Measurements from ENCODE around the gene PLA2G6. TPM values are rescaled to one million over a fixed set of nuclear protein-coding genes. Genes with fewer than 3 reads are reported as not detected.

Gene PLA2G6
- total and polyA plus RNA-seq, 2 of the 4 experiments (the other 2 are of a cell fraction): 6.1 to 10.3 TPM

GRCh38 chr22:38177926-38178604 lies 3.6 kb downstream of the PLA2G6 start:
- WGBS, 2 experiments (ENCODE audit: extremely low coverage in 2 of 2, insufficient read length in 1 of 2): 35% methylated on average over 4 of the region's 15 CpGs; no CpG with 5 or more reads in 1 of the 2 experiments
- H3K9ac ChIP-seq (ENCODE audit: low read depth, low read length): peak overlapping the region; percentile 0
- H2AK5ac ChIP-seq (ENCODE audit: low read depth, low read length): peak overlapping the region; percentile 89
- peak overlapping the region; percentile 67 for H3K27ac ChIP-seq (ENCODE audit: insufficient read depth, low read length)
- H3K23ac ChIP-seq (ENCODE audit: low read depth, low read length): peak overlapping the region; percentile 90
- peak overlapping the region; percentile 97 for H2BK20ac ChIP-seq (ENCODE audit: low read depth, low read length)
- H2AFZ ChIP-seq (replicated peaks; ENCODE audit: low read length, poor library complexity): peak overlapping the region; percentile 83
- peak overlapping the region; percentile 95 for H3K4ac ChIP-seq (ENCODE audit: low read depth, low read length)
- no peaks in the 10 kb centered on the region for H3K27me3 ChIP-seq (ENCODE audit: control insufficient read depth, insufficient read depth, low read length)
- peak; percentile 89 for DNase-seq
- H4K91ac ChIP-seq (ENCODE audit: insufficient read depth, low read depth, low read length): peak overlapping the region; percentile 87
- no TSS peak for BruUV-seq (replicated peaks)
- H3K79me1 ChIP-seq (ENCODE audit: low read depth in 1 of 2, low read length in 2 of 2): peaks cover 4 to 38% of the 10 kb centered on the region in 2 experiments; a peak in 3 of 4 replicates
- ChIA-PET CTCF (interaction anchor here (0.8 kb wide), 1 partner anchor 83 kb away, joined by 3 read pairs; no protein-coding TSS in a partner anchor), POLR2A (ENCODE audit: unreplicated experiment) (no interaction called here)
- H2BK120ac ChIP-seq (ENCODE audit: low read depth, low read length): peak overlapping the region; percentile 97
- peak overlapping the region; percentile 40 for H4K5ac ChIP-seq (ENCODE audit: low read depth, low read length)
- peak overlapping the region; percentile 81 for H3K14ac ChIP-seq (replicated peaks; ENCODE audit: low read depth, low read length)
- TF ChIP-seq BHLHE40 (IDR thresholded peaks at IDR 0.05; ENCODE audit: low read depth, low read length): peak; percentile 96
- TF ChIP-seq MXI1 (IDR thresholded peaks at IDR 0.05; ENCODE audit: borderline replicate concordance, low read depth, low read length): peak; percentile 22; the same call in 1 of the 2 replicates
- peak; percentile 75 for TF ChIP-seq USF2 (IDR thresholded peaks at IDR 0.05; ENCODE audit: low read depth, low read length)
- TF ChIP-seq CTCF (conservative IDR thresholded peaks at IDR 0.05; ENCODE audit: low read depth, low read length): no peak
- peak; percentile 65 for TF ChIP-seq CEBPB (IDR thresholded peaks at IDR 0.05; ENCODE audit: low read depth, low read length)
- TF ChIP-seq MAZ (IDR thresholded peaks at IDR 0.05; ENCODE audit: borderline replicate concordance, low read depth, low read length): no peak
- TF ChIP-seq FOS (IDR thresholded peaks at IDR 0.05; ENCODE audit: low read depth, low read length): peak; percentile 90
- 0 out of 2 replicates have a peak, but pooled peaks have one; percentile 7 for TF ChIP-seq NFE2L2 (IDR thresholded peaks at IDR 0.05; ENCODE audit: low read depth, low read length)
- peak; percentile 48 for TF ChIP-seq RCOR1 (IDR thresholded peaks at IDR 0.05; ENCODE audit: insufficient replicate concordance, low read length)
- TF ChIP-seq ELK1 (IDR thresholded peaks at IDR 0.05; ENCODE audit: borderline replicate concordance, low read depth, low read length): no peak
- peak overlapping the region; percentile 5 for H3K4me2 ChIP-seq (ENCODE audit: low read depth, low read length)
- peak; percentile 8 for ATAC-seq (ENCODE audit: low read depth)
- H4K20me1 ChIP-seq (ENCODE audit: insufficient read depth, low read length): no peaks in the 10 kb centered on the region; the same call in 1 of the 2 replicates
- dilution Hi-C loops (cut with HindIII; ENCODE audit: low sequenced_read_pairs, unreplicated experiment) (no loop called here), intact Hi-C loops (cut with micrococcal nuclease) (no loop called here), in situ Hi-C loops (cut with MboI; ENCODE audit: low sequenced_read_pairs) (no loop called here)
- H3K4me3 ChIP-seq (ENCODE audit: insufficient read depth, low read depth, low read length): no peak overlapping the region
- H3K18ac ChIP-seq (ENCODE audit: low read depth, low read length): peak overlapping the region; percentile 38
- peak overlapping the region; percentile 66; the same call in 1 of the 2 replicates for H3K56ac ChIP-seq (ENCODE audit: extremely low read depth, insufficient read depth, low read length)
- H4K8ac ChIP-seq (ENCODE audit: low read depth in 2 of 2, low read length in 2 of 2): peak overlapping the region; percentile 32 to 79; a peak in 3 of 4 replicates
- H2BK15ac ChIP-seq (ENCODE audit: low read depth, low read length): peak overlapping the region; percentile 86; the same call in 2 of the 3 replicates
- H2AK9ac ChIP-seq (replicated peaks; ENCODE audit: low read depth, low read length, poor library complexity): peak overlapping the region; percentile 38
- H3K9me1 ChIP-seq (ENCODE audit: insufficient read depth, low read length): peaks cover 34% of the 10 kb centered on the region
- H3K4me1 ChIP-seq (ENCODE audit: control insufficient read depth, insufficient read depth, low read length): peaks cover 32% of the 10 kb centered on the region
- H2BK5ac ChIP-seq (ENCODE audit: low read depth, low read length, poor library complexity, severe bottlenecking): peak overlapping the region; percentile 64
- H3K36me3 ChIP-seq (ENCODE audit: control insufficient read depth, insufficient read depth, low read length): no peaks in the 10 kb centered on the region
- H3K9me3 ChIP-seq (ENCODE audit: control insufficient read depth, insufficient read depth, low read length): no peaks in the 10 kb centered on the region

Measured in IMR-90 (cell line).